ENCODE measurements around the gene TUBB4B.

The TUBB4B gene

DNA sequence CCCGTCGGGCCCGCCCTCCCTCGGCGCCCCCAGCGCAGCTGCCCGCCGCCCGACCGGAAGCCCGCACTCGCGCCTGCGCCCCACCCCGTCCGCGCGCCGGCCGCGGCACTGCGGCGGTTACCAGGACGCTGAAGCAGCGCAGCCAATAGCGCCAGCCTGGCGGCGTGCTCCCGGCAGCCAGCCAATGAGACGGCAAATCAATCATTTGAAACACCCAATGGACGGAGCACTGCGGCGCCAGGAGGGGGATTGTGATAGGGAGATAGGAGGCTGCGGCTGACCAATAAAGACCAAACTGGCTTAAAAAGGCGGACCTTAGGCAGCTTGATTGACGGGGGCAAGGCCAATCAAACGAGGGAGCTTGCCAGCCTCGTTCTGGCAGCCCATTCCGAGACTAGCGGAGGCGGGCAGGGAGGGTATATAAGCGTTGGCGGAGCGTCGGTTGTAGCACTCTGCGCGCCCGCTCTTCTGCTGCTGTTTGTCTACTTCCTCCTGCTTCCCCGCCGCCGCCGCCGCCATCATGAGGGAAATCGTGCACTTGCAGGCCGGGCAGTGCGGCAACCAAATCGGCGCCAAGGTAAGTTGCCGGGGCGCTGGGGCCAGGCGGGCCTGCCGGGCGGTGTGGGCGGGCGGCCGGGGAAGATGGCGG lies at the start of gene TUBB4B:
TSS of gene TUBB4B (plus strand) at position 447 of the 649 bp plus-strand sequence. CDS start at position 521, 74 bp downstream.
- FAIRE-seq (peak; percentile 100), DNase-seq (ENCODE audit: extremely low spot score, insufficient read length, low read depth) (peak; percentile 97)

DNA sequence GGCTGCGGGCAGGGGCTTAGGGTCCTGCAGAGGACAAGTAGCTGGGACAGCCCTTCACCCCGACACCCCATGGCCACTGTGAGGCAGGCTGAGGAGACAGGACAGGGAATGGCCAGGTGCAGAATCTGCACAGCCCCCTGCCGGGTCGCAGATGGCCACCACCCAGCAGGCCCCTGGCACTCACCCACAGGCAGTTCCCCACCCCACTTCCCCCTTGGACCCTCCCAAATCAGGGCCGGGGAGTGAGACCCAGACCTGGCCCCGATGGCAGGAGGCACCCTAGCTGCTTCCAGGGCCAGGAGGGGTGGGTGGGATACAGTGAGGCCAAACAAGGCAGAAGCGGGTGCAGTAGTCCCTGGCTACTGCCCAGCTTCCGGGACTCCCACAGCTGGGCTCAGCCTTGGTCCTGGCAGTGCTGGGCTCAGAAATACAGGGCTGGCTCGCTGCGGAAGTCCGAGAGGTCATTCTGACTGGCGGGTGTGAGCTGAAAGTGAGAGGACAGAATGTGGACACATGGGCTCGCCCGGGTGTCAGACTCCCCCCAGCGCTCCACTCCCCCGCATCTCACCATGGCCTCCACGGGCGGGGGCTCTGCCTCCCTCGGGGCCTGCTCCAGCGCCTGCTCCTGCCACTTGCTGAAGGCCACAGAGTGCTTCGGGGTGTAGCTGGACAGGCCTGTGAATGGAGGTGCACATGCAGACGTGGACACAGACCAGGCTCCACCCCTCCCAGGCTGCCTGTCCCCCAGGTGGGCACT lies 49.2 kb upstream of the TUBB4B start:
- FAIRE-seq: no peak
- DNase-seq (ENCODE audit: extremely low spot score, insufficient read length, low read depth): no peak

DNA sequence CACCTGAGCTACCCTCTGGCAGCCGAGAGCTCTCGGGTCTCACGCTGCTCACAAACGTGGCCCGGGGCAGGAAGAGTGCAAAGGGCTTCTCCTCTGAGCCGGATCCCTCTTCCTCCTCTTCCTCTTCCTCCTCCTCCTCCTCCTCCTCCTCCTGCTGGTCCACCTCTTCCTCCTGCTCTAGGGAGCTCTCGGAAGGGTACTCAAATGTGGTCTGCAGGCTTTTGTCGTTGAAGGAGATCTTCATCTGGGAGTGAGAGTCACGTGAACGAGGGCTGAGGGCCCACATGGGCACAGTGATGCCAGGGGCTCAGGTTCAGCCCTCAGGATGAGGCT lies 48.7 kb upstream of the TUBB4B start:
- DNase-seq (ENCODE audit: extremely low spot score, insufficient read length, low read depth): no peak
- no peak for FAIRE-seq

DNA sequence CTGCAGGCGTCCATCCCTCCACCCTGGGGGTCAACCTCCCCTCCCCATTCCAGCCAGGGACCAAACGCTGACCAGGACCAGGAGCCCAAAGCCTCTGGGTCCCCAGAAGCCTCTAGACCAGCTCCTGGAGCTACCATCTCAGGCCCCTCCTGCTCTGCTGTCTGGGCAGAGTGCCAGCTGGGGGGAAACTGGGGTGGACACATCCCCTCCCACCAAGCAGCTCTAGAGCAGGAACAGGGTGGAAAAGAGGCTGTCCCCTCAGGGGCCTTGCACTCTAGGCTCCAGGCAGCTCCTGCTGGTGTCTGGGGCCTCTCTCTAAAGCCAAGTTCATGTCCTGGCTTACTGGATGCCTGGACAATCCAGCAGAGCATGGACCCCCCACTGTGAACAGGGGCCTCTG lies 48.2 kb upstream of the TUBB4B start:
- FAIRE-seq (no peak), DNase-seq (ENCODE audit: extremely low spot score, insufficient read length, low read depth) (no peak)

DNA sequence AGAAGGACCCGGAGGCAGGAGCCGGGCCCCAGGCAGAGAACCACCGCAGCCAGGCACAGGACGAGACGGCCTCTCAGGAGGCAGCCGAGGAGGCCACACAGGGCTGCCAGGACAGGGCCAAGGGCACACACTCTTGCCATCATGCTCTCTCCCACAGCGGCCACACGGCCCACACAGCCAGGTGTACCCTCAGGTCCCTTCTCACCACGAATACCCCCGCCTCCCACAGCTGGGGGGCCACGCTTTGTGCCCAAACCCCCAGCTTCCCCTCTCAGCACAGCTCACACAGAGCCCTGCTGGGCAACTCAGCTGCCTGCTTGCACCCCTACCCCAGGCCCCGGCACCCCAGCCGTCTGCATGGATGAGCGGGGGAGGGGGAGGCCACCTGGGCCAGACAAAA lies 47.3 kb upstream of the TUBB4B start:
- FAIRE-seq (no peak), DNase-seq (ENCODE audit: extremely low spot score, insufficient read length, low read depth) (no peak)

DNA sequence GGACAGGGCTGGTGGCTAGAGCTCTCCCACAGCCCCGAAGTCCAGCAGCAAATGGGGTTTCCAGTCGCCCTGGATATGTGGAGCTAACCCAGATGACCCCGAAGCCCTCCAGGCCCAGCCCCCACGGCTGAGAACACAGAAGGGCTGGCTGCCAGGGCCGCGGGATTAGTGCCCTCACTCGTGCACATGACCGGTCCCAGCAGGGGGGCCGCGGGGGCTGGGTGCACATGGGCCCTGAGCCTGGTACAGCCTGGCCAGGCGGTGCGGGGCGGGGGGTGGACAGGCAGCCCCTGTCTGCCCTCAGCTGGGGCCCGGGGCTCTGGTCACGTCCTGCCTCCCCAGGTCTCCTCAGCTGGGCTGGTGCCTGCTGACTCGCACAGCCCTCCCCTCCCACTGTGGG lies 46.7 kb upstream of the TUBB4B start:
- FAIRE-seq (no peak), DNase-seq (ENCODE audit: extremely low spot score, insufficient read length, low read depth) (no peak)

DNA sequence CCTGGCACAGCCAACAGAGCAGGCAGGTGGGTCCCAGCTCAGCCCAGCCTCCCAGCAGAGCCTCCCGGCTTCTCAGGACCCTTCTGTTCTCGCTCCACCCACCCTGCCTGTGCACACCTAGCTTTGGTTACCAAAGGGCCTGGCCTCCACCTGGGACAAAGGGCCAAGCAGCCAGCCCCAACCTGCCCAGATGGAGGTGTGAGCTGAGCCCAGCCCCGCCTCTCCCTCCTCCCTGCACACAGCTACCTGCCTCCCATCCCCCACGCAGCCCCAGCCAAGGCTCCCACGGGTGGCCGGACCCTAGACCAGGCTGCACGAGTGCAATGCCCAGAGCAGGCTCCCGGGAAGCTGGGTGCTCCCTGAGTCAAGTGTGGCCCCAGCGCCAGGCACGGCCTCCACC lies 46.2 kb upstream of the TUBB4B start:
- FAIRE-seq: no peak
- no peak for DNase-seq (ENCODE audit: extremely low spot score, insufficient read length, low read depth)

DNA sequence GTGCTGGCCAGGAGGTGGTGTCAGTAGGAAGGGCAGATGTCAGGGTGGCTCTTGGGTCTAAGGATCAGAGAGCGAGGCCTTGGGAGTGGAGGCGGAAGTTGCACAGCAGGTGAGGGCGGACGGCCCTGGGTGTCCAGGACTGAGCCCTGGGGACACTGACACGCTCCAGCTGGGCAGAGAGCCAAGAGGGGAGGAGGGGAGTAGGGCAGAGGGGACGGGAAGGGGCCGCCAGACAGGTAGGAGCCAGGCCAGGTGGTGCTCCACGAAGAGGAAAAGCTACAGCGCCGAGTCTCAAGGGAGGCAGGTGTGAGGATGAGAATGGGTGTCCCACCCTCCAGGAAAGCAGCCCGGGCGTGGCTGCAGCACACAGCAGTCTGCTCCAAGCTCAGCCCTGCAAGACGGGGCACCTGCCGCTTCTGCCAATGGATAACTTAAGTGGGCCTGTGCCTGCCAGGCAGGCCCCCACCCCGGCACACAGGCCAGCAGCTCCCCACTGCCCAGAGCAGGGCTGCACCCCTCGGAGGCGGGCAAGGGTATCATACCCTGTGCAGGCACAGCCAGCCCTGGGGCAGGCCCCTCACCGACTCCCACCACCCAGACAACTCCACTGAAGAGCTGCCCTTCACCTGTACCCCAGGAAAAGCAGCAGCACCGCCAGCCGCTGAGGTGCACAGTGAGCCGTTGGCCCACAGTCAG lies 45.4 kb upstream of the TUBB4B start:
- FAIRE-seq (no peak), DNase-seq (ENCODE audit: extremely low spot score, insufficient read length, low read depth) (no peak)

DNA sequence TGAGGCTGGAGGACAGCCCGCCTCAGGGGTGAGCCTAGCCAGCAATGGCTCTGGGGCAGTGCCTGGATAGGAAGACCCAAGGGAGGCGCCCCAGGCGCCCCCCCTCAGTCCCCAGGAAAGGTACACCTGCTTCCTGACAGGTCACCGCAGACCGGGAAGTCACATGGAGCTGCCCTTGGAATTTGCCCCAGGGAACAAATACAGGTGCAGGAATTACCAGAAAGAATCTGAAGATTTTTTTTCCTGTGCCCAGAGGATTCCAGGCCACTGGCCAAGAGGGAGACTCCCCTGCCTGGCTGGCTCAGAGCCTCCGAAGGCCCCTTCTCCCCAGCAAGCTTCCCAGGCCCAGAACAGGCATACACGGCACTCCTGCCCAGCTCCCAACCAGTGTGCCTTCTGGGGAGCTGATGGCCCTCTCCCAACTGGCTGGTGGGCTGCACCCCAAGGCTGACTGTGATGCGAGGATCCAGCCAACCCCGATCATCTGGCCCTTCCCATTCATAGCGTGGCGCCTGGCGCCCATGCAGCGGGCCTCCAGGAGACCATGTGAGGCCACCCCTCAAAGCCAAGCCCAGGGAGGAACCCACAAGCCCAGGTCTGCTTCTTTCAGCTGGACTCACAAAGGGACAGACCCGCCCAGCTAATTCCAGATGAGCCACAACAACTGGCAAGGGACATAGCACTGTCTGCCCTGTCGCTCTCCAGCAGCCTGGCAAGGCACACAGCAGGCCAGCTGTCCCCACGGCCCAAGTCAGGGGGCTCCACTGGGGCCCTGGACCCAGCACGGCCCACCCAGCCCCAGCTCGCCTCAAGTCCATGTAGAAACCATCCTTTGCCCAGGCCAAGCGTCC lies 42.8 kb upstream of the TUBB4B start:
- DNase-seq (ENCODE audit: extremely low spot score, insufficient read length, low read depth) (no peak), FAIRE-seq (no peak)

DNA sequence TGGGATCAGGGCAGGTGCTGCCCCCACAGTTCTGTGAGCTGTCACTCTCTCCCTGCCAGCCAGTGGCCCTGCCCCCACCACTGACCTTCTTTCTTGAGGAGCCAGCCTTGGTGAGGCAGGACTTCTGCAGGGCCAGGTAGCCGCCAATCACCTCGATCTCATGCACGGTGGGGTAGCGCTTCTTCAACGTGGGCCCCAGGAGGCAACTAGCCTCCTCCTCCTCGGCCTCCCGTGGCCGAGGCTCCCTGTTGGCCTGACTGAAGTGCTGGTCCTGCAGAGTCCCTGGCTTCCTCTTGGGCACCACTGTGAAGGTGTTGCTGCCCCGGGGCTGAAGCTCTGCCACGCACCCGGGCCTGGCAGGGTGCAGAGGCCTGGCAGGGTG lies 42.2 kb upstream of the TUBB4B start:
- FAIRE-seq (no peak), DNase-seq (ENCODE audit: extremely low spot score, insufficient read length, low read depth) (no peak)

DNA sequence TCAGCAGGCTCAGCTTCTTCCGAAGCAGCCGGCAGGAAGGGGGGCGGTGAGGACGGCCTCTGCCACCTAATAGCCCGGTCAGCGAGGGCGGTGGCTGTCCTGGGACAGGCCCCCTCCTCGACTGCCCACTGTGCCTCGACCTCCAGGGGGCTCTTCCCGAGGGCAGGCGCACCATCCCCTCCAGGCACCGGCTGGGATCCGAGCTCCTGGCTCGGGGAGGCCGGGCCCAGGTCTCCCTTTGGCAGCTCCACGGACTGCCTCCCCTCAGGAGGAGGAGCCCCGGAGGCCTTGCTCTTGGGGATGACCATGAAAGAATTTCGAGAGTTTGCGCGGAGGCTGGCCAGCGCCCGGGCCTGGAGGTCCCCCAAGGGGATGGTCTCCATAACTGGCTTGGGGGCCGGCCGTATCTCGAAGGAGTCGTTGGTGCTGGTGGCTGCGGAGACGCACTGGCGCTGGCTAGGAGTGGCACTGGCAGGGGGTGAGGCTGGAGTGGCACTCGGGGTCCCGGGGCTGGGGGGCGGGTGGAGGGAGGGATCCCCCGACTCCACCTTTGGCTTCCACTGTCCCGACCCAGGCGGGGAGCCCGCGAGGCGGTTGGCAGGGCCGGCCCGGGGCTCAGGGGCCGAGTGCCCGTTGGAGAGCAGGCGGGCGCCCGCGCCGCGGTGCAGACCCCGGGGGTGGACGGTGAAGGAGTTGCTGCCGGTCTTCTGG lies 41.5 kb upstream of the TUBB4B start:
- DNase-seq (ENCODE audit: extremely low spot score, insufficient read length, low read depth) (no peak), FAIRE-seq (no peak)

DNA sequence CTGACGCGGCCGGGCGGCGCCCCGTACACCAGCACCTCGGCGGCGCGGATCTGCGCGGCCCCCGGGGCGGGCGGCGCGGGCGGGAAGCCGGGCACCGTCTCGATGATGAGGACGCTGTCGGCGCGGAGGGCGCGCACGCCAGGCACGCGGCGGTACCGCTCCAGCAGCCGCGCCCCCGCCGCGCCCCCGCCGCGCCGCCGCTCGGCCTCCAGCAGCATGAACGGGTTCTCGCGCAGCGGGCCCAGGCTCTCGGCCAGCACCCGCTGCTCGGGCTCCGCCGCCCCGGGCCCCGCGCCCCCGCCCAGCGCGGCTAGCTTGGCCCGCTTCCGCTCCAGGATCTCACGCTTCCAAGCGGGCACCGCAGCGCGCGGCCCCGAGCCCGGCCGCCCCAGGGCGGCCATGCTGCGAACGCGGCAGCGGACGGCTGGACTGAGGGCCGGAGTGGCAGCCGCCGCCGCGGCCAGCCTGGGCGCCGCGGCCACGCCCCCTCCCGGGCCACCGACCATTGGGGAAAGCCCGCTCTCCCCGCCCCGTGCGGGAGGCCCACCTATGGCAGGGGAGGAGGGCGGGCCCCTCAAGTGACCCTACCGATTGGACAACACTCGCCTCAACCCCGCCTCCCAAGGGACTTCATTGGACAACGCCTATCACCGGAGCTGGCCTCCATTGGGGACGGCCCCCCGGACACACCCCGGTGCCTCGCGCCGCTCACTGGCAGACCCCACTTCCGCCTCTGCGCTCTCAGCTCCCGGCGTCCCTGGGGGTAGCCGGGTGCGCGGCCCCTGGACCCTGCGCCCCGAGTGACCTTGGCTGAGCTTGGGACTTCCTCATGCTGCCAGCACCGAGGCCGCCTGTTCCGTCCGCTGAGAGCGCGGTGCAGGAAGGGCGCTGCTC lies 40.5 kb upstream of the TUBB4B start, which contains the start of gene TPRN:
TSS of gene TPRN (minus strand) at position 431 of the 894 bp plus-strand sequence. CDS start at position 401, 30 bp downstream.
- FAIRE-seq (peak; percentile 100), DNase-seq (ENCODE audit: extremely low spot score, insufficient read length, low read depth) (peak; percentile 100)

DNA sequence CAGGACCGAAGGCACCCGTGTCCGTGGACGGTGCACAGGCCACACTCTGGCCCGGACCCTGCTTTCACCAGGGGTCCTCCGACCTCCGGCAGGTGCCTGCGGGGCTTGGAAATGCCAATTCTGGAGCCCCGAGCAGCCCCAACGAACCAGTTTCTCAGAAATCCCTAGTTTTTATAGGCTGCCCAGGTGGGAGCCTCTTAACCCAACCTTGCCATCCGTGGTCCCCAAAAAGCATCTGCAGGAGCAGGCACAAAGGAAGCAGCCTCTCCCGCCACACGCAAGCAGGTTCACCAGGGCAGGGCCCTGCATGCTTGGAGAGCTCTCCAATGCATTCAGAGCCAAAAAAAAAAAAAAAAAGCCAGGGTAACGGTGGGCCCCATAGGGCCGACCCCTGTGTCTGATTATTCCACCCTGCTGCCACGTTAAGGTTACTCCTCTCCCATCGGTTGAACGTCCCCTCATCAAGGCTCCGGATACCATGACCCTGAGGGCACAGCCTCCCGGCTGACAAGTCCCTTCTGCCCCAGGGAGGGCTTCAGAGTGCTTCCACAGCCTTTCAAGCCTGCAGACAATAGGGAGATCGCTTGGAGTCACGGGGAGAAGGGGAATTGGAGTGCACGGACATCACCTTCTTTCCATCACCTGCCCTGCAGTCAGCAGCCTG lies 39.8 kb upstream of the TUBB4B start:
- FAIRE-seq (no peak), DNase-seq (ENCODE audit: extremely low spot score, insufficient read length, low read depth) (no peak)

DNA sequence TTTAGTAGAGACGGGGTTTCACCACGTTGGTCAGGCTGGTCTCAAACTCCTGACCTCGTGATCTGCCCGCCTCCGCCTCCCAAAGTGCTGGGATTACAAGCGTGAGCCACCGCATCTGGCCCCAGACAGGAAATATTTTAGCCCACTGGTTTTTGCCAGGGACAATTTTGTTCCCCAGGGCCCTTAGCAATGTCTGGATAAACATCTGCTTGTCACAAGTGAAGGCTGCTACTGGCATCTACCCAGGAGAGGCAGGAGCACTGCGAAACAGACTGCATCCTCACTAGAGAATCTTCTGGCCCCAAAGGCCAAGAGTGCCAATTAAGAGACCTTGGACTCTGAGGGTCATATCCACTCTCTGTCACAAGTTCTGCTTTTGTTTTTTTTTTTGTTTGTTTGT lies 38.1 kb upstream of the TUBB4B start:
- DNase-seq (ENCODE audit: extremely low spot score, insufficient read length, low read depth) (no peak), FAIRE-seq (no peak)

DNA sequence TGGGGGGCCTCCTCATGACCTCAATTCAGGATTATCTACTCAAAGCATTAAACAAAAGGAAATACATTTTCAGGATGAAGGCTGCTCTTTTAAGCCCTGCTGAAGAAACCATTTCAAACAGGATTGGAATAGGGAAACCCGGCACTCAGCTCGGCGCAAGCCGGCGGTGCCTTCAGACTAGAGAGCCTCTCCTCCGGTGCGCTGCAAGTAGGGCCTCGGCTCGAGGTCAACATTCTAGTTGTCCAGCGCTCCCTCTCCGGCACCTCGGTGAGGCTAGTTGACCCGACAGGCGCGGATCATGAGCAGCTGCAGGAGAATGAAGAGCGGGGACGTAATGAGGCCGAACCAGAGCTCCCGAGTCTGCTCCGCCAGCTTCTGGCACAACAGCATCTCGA lies 36.4 kb upstream of the TUBB4B start:
- no peak for DNase-seq (ENCODE audit: extremely low spot score, insufficient read length, low read depth)
- FAIRE-seq: no peak

DNA sequence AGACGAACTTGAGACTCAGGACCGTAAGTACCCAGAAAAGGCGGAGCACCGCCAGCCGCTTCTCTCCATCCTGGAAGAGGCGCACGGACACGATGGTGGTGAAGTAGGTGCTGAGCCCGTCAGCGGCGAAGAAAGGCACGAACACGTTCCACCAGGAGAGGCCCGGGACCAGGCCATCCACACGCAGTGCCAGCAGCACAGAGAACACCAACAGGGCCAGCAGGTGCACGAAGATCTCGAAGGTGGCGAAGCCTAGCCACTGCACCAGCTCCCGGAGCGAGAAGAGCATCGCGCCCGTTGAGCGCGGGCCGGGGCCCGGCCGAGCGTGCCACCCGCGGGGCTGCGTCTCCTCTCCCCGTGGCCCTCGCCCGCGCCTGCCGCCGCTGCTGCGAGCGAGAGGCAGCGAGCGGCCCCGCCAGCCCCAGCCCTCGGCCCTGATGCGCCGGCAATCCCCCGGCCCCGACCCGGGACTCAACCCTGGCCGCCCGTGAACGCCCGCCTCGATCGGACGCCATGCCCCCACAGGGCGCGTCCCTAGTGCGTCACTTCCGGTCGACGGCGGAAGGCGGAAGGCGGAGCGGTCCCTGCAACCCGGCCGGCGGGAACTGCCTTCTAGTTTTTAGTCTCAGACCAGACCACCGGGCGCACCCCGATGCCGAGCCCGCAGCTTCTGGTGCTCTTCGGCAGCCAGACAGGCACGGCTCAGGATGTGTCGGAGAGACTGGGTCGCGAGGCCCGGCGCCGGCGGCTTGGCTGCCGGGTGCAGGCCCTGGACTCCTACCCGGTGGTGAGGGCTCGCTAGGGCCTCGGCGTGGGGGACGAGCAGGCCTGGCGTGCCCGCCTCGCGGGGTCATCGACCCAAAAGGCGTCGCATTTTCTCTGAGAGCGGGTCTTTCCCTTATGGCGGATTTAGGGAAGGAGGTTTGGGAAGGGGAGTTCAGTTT lies 35.7 kb upstream of the TUBB4B start, which contains the start of the genes NDOR1 and TMEM203:
TSS of gene NDOR1 (plus strand) at position 575 of the 944 bp plus-strand sequence. CDS start at position 653, 78 bp downstream.
TSS of gene TMEM203 (minus strand) at position 523 of the 944 bp plus-strand sequence. CDS start at position 289, 234 bp downstream.
- peak; percentile 84 for FAIRE-seq
- peak; percentile 96 for DNase-seq (ENCODE audit: extremely low spot score, insufficient read length, low read depth)

DNA sequence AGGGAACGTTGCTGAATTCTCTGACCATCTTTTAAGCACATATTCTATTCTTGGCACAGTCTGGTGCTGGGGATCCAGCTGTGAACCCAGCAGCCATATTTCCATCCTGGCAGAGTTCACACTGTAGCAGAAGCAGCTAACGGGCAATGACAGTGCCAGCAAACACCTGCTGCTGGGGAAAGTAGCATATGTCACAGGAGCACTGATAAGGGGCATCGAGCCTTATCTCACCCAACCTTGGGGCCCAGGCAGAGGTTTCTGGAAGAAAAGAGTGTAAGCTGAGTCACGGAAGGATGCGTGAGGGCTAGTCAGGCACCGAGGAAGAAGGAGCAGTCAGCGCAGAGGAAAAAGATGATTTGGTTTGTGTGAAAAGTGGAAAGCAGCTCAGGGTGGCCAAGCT lies 34.5 kb upstream of the TUBB4B start:
- no peak for DNase-seq (ENCODE audit: extremely low spot score, insufficient read length, low read depth)
- no peak for FAIRE-seq

Measured in GM18507 (cell line).